ENCODE data around the gene SCD5. TPM values are rescaled to one million over a fixed set of nuclear protein-coding genes. Genes with fewer than 3 reads are reported as not detected.

Gene SCD5
- total and polyA plus RNA-seq, 9 of the 15 experiments (the other 6 are each of a cell fraction or from before 2014, with no cell fraction given), result 0.01 to 0.20 (median 0.03) TPM; not detected in 5

GRCh38 chr4:82746705-82747574, 51.7 kb downstream of the SCD5 start (continued):
- TF ChIP-seq ARID3A (IDR thresholded peaks at IDR 0.05; ENCODE audit: borderline replicate concordance, low read depth, low read length), result no peak
- peak; percentile 87 for TF ChIP-seq THRB (CRISPR knock-in tag; conservative IDR thresholded peaks at IDR 0.05)
- TF ChIP-seq ZBTB11 (CRISPR knock-in tag; IDR thresholded peaks at IDR 0.05), result no peak
- no peak for TF ChIP-seq RCOR1 (IDR thresholded peaks at IDR 0.05; ENCODE audit: borderline replicate concordance in 1 of 2, low read depth in 2 of 2, low read length in 2 of 2)
- peak; percentile 97 for TF ChIP-seq POLR2AphosphoS5 (IDR thresholded peaks at IDR 0.05; ENCODE audit: control insufficient read depth, insufficient read depth, low read depth, low read length)
- TF ChIP-seq NONO (IDR thresholded peaks at IDR 0.05; ENCODE audit: low read depth in 2 of 2, low read length in 1 of 2), result 0 out of 4 replicates have a peak, but pooled peaks of 1 of the 2 experiments have one; percentile 19
- peak; percentile 83 for TF ChIP-seq TBP (optimal IDR thresholded peaks at IDR 0.05; ENCODE audit: low read depth, low read length)
- TF ChIP-seq ZNF766 (CRISPR knock-in tag; conservative IDR thresholded peaks at IDR 0.05), result no peak
- TF ChIP-seq ZEB2 (IDR thresholded peaks at IDR 0.05), result no peak
- TF ChIP-seq SNAPC5 (CRISPR knock-in tag; IDR thresholded peaks at IDR 0.05), result no peak
- TF ChIP-seq NCOA6 (IDR thresholded peaks at IDR 0.05), result no peak
- 0 out of 2 replicates have a peak, but pooled peaks have one; percentile 42 for TF ChIP-seq ETS1 (conservative IDR thresholded peaks at IDR 0.05; ENCODE audit: control insufficient read depth, low read depth, low read length)
- no peak for TF ChIP-seq PKNOX1 (IDR thresholded peaks at IDR 0.05)
- TF ChIP-seq CREB1 (IDR thresholded peaks at IDR 0.05), result no peak
- TF ChIP-seq CREB1 (CRISPR knock-in tag; IDR thresholded peaks at IDR 0.05), result no peak
